ENCODE data around the gene SPATA2. TPM values are rescaled to one million over a fixed set of nuclear protein-coding genes. Genes with fewer than 3 reads are reported as not detected.
A peak's percentile ranks its signal among the peaks of the same experiment; 100 is the strongest.

The SPATA2 gene
- total and polyA plus RNA-seq, 2 of the 13 experiments (the other 11 are each of a cell fraction or from before 2014, with no cell fraction given), result 3.2 to 8.7 TPM

DNA sequence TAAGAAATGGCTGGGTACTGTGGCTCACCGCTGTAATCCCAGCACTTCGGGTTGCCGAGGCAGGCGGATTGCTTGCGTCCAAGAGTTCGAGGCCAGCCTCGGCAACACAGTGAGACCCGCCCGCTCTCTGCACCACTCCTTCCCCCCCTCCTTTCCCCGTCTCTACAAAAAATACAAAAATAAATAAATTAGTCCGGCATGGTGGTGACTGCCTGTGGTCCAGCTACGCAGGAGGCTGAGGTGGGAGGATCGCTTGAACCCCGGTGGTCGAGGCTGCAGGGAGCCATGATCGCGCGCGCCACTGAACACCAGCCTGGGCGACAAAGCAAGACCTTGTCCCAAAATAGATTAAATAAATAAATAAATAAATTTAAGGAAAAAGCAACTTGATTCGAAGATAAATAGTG, 20.4 kb upstream of the SPATA2 start (continued):
- TF ChIP-seq, protein P1, sequence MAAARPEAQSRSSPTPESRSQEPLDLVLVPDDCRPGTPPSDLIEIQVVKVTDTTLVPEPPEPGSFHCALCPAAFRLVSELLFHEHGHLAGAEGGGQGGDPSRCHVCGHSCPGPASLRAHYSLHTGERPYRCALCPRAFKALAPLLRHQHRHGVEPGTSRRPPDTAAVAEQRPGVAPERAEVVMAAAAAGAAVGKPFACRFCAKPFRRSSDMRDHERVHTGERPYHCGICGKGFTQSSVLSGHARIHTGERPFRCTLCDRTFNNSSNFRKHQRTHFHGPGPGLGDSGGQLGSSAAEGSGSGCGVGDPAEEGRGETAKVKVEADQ (CRISPR knock-in tag; IDR thresholded peaks at IDR 0.05; ENCODE audit: borderline replicate concordance), result peak; percentile 19; the same call in 1 of the 2 replicates
- TF ChIP-seq, protein P2, sequence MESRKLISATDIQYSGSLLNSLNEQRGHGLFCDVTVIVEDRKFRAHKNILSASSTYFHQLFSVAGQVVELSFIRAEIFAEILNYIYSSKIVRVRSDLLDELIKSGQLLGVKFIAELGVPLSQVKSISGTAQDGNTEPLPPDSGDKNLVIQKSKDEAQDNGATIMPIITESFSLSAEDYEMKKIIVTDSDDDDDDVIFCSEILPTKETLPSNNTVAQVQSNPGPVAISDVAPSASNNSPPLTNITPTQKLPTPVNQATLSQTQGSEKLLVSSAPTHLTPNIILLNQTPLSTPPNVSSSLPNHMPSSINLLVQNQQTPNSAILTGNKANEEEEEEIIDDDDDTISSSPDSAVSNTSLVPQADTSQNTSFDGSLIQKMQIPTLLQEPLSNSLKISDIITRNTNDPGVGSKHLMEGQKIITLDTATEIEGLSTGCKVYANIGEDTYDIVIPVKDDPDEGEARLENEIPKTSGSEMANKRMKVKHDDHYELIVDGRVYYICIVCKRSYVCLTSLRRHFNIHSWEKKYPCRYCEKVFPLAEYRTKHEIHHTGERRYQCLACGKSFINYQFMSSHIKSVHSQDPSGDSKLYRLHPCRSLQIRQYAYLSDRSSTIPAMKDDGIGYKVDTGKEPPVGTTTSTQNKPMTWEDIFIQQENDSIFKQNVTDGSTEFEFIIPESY (CRISPR knock-in tag; IDR thresholded peaks at IDR 0.05), result peak; percentile 78
- 0 out of 2 replicates have a peak, but pooled peaks have one; percentile 69 for TF ChIP-seq ZNF354B (CRISPR knock-in tag; IDR thresholded peaks at IDR 0.05)
- TF ChIP-seq CC2D1A (CRISPR knock-in tag; IDR thresholded peaks at IDR 0.05), result peak; percentile 70; the same call in 1 of the 2 replicates
- TF ChIP-seq ISL2 (CRISPR knock-in tag; IDR thresholded peaks at IDR 0.05), result no peak
- peak; percentile 60 for TF ChIP-seq ZBTB38 (CRISPR knock-in tag; IDR thresholded peaks at IDR 0.05)
- TF ChIP-seq ZNF205 (CRISPR knock-in tag; IDR thresholded peaks at IDR 0.05), result no peak
- no peak for TF ChIP-seq ZBTB7B (CRISPR knock-in tag; IDR thresholded peaks at IDR 0.05)
- TF ChIP-seq, protein P3, sequence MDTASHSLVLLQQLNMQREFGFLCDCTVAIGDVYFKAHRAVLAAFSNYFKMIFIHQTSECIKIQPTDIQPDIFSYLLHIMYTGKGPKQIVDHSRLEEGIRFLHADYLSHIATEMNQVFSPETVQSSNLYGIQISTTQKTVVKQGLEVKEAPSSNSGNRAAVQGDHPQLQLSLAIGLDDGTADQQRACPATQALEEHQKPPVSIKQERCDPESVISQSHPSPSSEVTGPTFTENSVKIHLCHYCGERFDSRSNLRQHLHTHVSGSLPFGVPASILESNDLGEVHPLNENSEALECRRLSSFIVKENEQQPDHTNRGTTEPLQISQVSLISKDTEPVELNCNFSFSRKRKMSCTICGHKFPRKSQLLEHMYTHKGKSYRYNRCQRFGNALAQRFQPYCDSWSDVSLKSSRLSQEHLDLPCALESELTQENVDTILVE (CRISPR knock-in tag; IDR thresholded peaks at IDR 0.05), result 0 out of 2 replicates have a peak, but pooled peaks have one; percentile 7
- peak; percentile 62; the same call in 1 of the 2 replicates for TF ChIP-seq ZMYM2 (CRISPR knock-in tag; IDR thresholded peaks at IDR 0.05)
- peak; percentile 13; the same call in 1 of the 2 replicates for TF ChIP-seq KDM1A (CRISPR knock-in tag; IDR thresholded peaks at IDR 0.05)
- TF ChIP-seq, protein P4, sequence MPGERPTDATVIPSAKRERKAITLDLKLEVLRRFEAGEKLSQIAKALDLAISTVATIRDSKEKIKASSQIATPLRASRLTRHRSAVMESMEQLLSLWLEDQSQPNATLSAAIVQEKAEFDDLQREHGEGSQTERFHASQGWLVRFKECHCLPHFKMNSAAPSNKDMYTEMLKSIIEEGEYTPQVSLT (CRISPR knock-in tag; IDR thresholded peaks at IDR 0.05; ENCODE audit: borderline replicate concordance, low read depth), result 0 out of 2 replicates have a peak, but pooled peaks have one; percentile 79
- 0 out of 2 replicates have a peak, but pooled peaks have one; percentile 16 for TF ChIP-seq HOXA7 (CRISPR knock-in tag; IDR thresholded peaks at IDR 0.05)
- TF ChIP-seq NCOR1 (IDR thresholded peaks at IDR 0.05; ENCODE audit: borderline replicate concordance, low read length), result 0 out of 2 replicates have a peak, but pooled peaks have one; percentile 3
- TF ChIP-seq, protein P5, sequence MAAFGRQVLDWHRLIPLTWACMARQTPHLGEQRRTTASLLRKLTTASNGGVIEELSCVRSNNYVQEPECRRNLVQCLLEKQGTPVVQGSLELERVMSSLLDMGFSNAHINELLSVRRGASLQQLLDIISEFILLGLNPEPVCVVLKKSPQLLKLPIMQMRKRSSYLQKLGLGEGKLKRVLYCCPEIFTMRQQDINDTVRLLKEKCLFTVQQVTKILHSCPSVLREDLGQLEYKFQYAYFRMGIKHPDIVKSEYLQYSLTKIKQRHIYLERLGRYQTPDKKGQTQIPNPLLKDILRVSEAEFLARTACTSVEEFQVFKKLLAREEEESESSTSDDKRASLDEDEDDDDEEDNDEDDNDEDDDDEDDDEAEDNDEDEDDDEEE (CRISPR knock-in tag; IDR thresholded peaks at IDR 0.05), result 0 out of 2 replicates have a peak, but pooled peaks have one; percentile 5
- TF ChIP-seq ZC3H4 (CRISPR knock-in tag; IDR thresholded peaks at IDR 0.05; ENCODE audit: borderline replicate concordance), result no peak
- no peak for TF ChIP-seq ZFP82 (CRISPR knock-in tag; IDR thresholded peaks at IDR 0.05; ENCODE audit: borderline replicate concordance)
- TF ChIP-seq TCF7L2 (IDR thresholded peaks at IDR 0.05; ENCODE audit: low read depth, low read length), result no peak
- TF ChIP-seq ZNF567 (CRISPR knock-in tag; IDR thresholded peaks at IDR 0.05; ENCODE audit: borderline replicate concordance), result no peak
- TF ChIP-seq ZFP1 (CRISPR knock-in tag; IDR thresholded peaks at IDR 0.05), result no peak
- TF ChIP-seq ZNF878 (CRISPR knock-in tag; IDR thresholded peaks at IDR 0.05), result no peak
- TF ChIP-seq SP2 (CRISPR knock-in tag; IDR thresholded peaks at IDR 0.05), result 0 out of 2 replicates have a peak, but pooled peaks have one; percentile 24
- TF ChIP-seq LCORL (IDR thresholded peaks at IDR 0.05), result no peak
- no peak for TF ChIP-seq LCORL (CRISPR knock-in tag; IDR thresholded peaks at IDR 0.05)
- TF ChIP-seq NCOA1 (CRISPR knock-in tag; IDR thresholded peaks at IDR 0.05), result 0 out of 2 replicates have a peak, but pooled peaks have one; percentile 6
- TF ChIP-seq KLF6 (CRISPR knock-in tag; IDR thresholded peaks at IDR 0.05), result no peak

All from HepG2 (cell line).